ENCODE measurements around the gene LASP1.

LASP1 gene

GRCh38 chr17:38844261-38844757 lies 25.5 kb upstream of the LASP1 start:
- Histone ChIP-seq H3K79me2 (ENCODE audit: insufficient read depth, low read length) (peaks cover under 1% of the 10 kb centered on the region; the same call in 1 of the 2 replicates), H3K9ac (ENCODE audit: low read depth, low read length) (no peak overlapping the region), H3K4me3 (ENCODE audit: low read depth in 1 of 2, low read length in 2 of 2) (no peak overlapping the region), H3K36me3 (ENCODE audit: insufficient read depth, low read length) (peaks cover 21% of the 10 kb centered on the region), H3K4me2 (ENCODE audit: insufficient read depth, low read length) (no peak overlapping the region), H2AFZ (ENCODE audit: low read depth, low read length) (no peak overlapping the region), H3K27me3 (ENCODE audit: insufficient read depth, low read length, poor library complexity) (no peaks in the 10 kb centered on the region), H4K20me1 (ENCODE audit: insufficient read depth, low read length) (peaks cover 14% of the 10 kb centered on the region; the same call in 1 of the 2 replicates), H3K9me3 (ENCODE audit: insufficient read depth, low read length, severe bottlenecking) (no peaks in the 10 kb centered on the region), H3K4me1 (ENCODE audit: insufficient read depth, low read length) (no peaks in the 10 kb centered on the region; the same call in 1 of the 2 replicates), H3K27ac (ENCODE audit: low read length) (no peak overlapping the region)
- DNase-seq (no peak), ATAC-seq (ENCODE audit: insufficient read depth, low read depth) (no peak)
- no peak for TF ChIP-seq CTCF (IDR thresholded peaks at IDR 0.05; ENCODE audit: borderline replicate concordance, extremely low read depth, low read length, poor library complexity, severe bottlenecking)
- no peak for TF ChIP-seq EZH2 (IDR thresholded peaks at IDR 0.05; ENCODE audit: borderline replicate concordance, low read depth, low read length, severe bottlenecking)

DNA sequence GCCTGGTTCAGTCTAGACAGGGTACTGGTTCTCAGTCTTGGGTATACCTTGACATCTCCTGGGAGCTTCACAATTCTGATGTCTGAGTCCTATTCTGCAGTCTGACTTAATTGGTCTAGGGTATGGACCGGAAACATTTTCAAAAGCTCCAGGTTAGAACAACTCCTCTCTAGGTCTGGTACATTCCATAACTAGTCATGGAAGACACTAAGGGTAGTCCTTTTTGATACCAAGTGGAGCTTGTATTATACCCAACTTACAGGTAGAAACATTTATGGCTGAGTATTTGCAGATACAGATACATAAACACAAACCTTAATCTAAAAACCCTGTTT lies 21.3 kb upstream of the LASP1 start:
- Histone ChIP-seq H3K9me3 (ENCODE audit: insufficient read depth, low read length, severe bottlenecking) (no peaks in the 10 kb centered on the region), H4K20me1 (ENCODE audit: insufficient read depth, low read length) (peaks cover 52% of the 10 kb centered on the region), H3K9ac (ENCODE audit: low read depth, low read length) (no peak overlapping the region), H3K4me2 (ENCODE audit: insufficient read depth, low read length) (no peak overlapping the region), H3K27me3 (ENCODE audit: insufficient read depth, low read length, poor library complexity) (no peaks in the 10 kb centered on the region), H3K36me3 (ENCODE audit: insufficient read depth, low read length) (peaks cover 62% of the 10 kb centered on the region), H3K4me1 (ENCODE audit: insufficient read depth, low read length) (peaks cover 27% of the 10 kb centered on the region), H3K4me3 (ENCODE audit: low read depth in 1 of 2, low read length in 2 of 2) (no peak overlapping the region), H2AFZ (ENCODE audit: low read depth, low read length) (no peak overlapping the region), H3K27ac (ENCODE audit: low read length) (no peak overlapping the region), H3K79me2 (ENCODE audit: insufficient read depth, low read length) (peaks cover 41% of the 10 kb centered on the region)
- DNase-seq, result no peak
- ATAC-seq (ENCODE audit: insufficient read depth, low read depth), result no peak
- TF ChIP-seq CTCF (IDR thresholded peaks at IDR 0.05; ENCODE audit: borderline replicate concordance, extremely low read depth, low read length, poor library complexity, severe bottlenecking), result no peak
- no peak for TF ChIP-seq EZH2 (IDR thresholded peaks at IDR 0.05; ENCODE audit: borderline replicate concordance, low read depth, low read length, severe bottlenecking)

- Histone ChIP-seq H3K4me3 (ENCODE audit: low read depth in 1 of 2, low read length in 2 of 2) (no peak overlapping the region), H3K4me1 (ENCODE audit: insufficient read depth, low read length) (peaks cover 28% of the 10 kb centered on the region), H3K4me2 (ENCODE audit: insufficient read depth, low read length) (no peak overlapping the region), H4K20me1 (ENCODE audit: insufficient read depth, low read length) (peaks cover 52% of the 10 kb centered on the region), H3K27ac (ENCODE audit: low read length) (no peak overlapping the region), H2AFZ (ENCODE audit: low read depth, low read length) (no peak overlapping the region), H3K79me2 (ENCODE audit: insufficient read depth, low read length) (peaks cover 42% of the 10 kb centered on the region), H3K36me3 (ENCODE audit: insufficient read depth, low read length) (peaks cover 62% of the 10 kb centered on the region), H3K9ac (ENCODE audit: low read depth, low read length) (no peak overlapping the region), H3K9me3 (ENCODE audit: insufficient read depth, low read length, severe bottlenecking) (no peaks in the 10 kb centered on the region), H3K27me3 (ENCODE audit: insufficient read depth, low read length, poor library complexity) (no peaks in the 10 kb centered on the region)
- DNase-seq (no peak), ATAC-seq (ENCODE audit: insufficient read depth, low read depth) (no peak)
- TF ChIP-seq CTCF (IDR thresholded peaks at IDR 0.05; ENCODE audit: borderline replicate concordance, extremely low read depth, low read length, poor library complexity, severe bottlenecking) (no peak), EZH2 (IDR thresholded peaks at IDR 0.05; ENCODE audit: borderline replicate concordance, low read depth, low read length, severe bottlenecking) (no peak)
These were observed 20.8 kb upstream of the LASP1 start for GRCh38 chr17:38848939-38849605.

Data from DND-41 (cell line).